GM12892 (cell line): ENCODE data around the gene CHST9.

Experiments
- POLR2A ChIP-seq: IDR thresholded peaks from 2 replicates; pipeline ENCODE4 v1.6.1; 2011; ENCODE audit warnings: low read depth, low read length, control low read depth
- POLR2AphosphoS5 ChIP-seq: IDR thresholded peaks from 2 replicates; pipeline ENCODE4 v1.6.1; 2011; ENCODE audit warnings: low read depth, low read length, control low read depth

GRCh38 chr18:27109451-27109850 is 75.7 kb downstream of the CHST9 start:
- no peak for TF ChIP-seq POLR2A
- no peak for TF ChIP-seq POLR2AphosphoS5
